ENCODE measurements around the gene CXCL10. TPM values are rescaled to one million over a fixed set of nuclear protein-coding genes. Genes with fewer than 3 reads are reported as not detected.
"Not testable (repeated sequence)": the region's sequence is repeated elsewhere in the genome, so short reads cannot be mapped to it uniquely, and the experiment has no call there.

The CXCL10 gene
- total RNA-seq, 2 experiments from 2014 or later = 2.1 to 3.0 TPM

DNA sequence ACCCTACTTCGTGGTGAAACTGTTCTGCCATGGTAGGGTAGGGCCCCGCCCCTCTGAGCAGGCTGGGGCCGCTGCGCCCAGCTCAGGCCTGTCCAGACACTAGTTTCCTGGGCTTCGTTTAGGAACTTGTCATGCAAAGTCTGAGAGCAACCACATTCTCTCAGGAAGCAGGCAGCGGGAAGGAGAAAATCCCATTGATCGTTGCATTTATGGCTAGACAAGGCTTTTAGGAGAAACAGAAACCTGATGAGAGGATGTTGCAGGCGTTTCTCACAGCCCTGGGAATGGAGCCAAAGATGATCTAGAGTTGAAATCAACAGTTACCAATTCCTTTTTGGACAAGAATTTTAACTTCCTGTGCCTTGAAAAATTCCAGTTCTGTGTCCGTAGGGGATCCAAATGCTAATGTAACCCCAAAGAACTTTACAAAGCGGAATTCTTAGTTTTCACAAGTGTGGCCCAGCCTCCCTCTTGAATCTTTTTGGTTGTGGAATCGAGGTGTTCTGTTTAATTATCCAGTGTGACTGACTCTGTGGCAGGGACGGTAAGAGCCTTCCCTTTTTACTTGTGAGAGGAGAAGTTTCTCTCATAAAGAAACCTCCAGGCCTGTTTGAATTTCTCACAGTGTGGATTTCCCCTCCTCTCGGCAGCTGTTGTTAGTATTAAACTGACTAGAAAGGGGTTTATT lies 11.5 kb downstream of the CXCL10 start:
- Mint-ChIP-seq H3K4me3 (no peak overlapping the region), H3K4me1 (peaks cover 4% of the 10 kb centered on the region), H3K36me3 (no peaks in the 10 kb centered on the region), H3K27me3 (peaks cover 9% of the 10 kb centered on the region), H3K27ac (no peak overlapping the region), H3K9me3 (no peaks in the 10 kb centered on the region)
- DNase-seq = no peak

DNA sequence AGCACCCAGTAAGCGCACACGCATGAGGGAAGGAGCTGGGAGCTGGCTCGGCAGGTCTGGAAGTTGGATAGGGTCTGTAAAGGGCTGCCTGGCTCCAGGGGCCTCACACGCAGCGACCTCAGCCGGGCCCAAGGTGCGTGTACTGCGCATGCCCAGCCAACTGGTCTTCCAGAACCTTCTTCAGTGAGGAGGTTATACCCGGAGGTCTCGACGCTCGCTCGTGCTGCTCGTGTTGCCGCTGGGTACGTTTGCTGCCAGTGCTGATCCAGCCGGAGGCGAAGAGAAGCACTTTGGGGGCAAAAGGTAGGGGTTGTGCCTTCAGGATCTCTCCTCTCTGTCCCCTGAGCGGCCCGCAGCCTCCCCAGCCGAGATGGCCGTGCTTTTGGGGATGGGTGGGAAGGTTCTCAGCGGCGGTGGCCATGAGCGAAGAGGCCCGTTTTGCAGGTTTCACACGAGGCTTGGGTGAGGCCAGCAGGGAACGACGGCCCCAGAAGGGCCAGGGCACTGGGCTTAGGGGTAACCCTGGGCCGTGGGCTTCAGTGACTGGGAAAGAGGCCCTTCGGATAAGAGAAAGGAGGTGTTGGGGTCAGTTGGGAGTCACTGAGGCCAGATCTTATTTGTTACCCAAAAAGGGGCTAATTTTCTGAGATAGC lies 12.2 kb downstream of the CXCL10 start:
- Mint-ChIP-seq H3K9me3 (no peaks in the 10 kb centered on the region), H3K36me3 (no peaks in the 10 kb centered on the region), H3K27ac (no peak overlapping the region), H3K4me1 (peaks cover 4% of the 10 kb centered on the region), H3K27me3 (peaks cover 11% of the 10 kb centered on the region), H3K4me3 (no peak overlapping the region)
- DNase-seq = no peak

DNA sequence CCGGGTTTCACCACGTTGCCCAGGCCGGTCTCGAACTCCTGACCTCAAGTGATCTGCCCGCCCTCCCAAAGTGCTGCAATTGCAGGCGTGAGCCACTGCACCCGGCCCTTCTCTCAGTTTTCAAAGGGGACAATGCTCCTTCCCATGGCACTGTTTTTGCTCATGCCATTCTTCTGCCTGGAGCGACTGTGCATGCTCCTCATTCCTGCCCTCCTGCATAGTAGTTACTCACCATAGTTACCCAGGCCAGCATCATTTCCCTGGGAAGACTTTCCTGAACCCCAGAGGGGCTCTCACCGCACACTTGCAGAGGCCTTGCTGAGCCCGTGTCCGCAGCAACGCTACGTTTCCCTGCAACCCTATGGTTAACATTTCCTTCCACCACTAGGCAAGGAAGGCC lies 12.7 kb downstream of the CXCL10 start:
- H3K9me3 Mint-ChIP-seq = no peaks in the 10 kb centered on the region
- no peak overlapping the region for H3K27ac Mint-ChIP-seq
- H3K36me3 Mint-ChIP-seq = no peaks in the 10 kb centered on the region
- H3K4me3 Mint-ChIP-seq = no peak overlapping the region
- no peak for DNase-seq
- H3K4me1 Mint-ChIP-seq = peaks cover 4% of the 10 kb centered on the region
- peaks cover 15% of the 10 kb centered on the region for H3K27me3 Mint-ChIP-seq

DNA sequence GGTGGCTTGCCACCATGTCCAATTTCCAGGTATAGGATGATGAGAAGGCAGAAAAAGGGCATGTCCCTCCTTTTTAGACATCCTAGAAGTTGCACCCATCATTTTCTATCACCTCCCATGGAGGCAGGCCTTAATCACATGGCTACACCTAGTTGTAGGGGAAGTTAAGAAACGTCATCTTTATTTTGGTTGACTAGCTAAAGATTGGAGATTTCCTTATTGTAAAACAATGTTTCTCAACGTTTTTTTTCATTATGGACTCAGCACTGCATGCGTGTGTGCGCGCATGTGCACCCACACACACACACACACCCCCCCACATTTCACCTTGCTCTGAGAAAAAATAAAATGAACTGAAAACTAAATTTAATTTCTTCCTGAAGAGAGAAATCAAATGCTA lies 14.0 kb downstream of the CXCL10 start:
- Mint-ChIP-seq H3K4me3 (no peak overlapping the region), H3K4me1 (peaks cover 6% of the 10 kb centered on the region), H3K9me3 (no peaks in the 10 kb centered on the region), H3K27ac (no peak overlapping the region), H3K36me3 (no peaks in the 10 kb centered on the region), H3K27me3 (peaks cover 15% of the 10 kb centered on the region)
- no peak for DNase-seq

DNA sequence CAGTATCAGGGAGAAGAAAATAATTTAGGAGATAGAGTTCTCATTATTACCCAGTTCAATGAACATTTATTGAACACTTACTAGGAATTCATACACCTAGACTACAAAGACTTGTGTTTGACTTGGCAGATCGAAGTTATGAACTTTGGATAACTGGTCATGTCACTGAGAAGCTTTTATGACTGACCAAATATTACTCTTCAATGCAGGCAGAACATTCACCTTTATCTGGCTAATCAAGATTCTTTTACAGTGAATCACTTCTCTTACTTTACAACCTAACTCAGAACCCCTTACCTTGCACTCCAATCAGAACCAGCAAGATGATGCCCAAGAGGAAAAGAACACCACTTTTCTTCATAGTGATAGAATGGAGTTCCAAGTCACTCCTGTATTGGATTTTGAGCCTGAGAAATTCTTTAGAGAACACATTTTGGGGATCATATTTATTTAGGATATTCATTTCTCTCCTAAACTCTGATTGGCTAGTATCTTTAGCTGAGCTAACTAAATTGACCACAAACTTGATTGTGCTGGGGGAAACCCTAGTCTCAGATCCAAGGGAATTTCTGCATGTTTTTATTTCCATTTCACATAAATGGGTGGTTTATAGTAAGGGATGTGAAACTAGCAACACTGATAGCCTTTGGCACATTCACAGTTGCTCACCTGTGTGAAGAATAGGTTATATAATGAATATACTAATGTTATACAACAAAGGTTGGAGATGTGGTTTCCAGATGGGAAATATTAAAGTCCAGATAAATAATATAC lies 16.0 kb downstream of the CXCL10 start, which contains the start of gene CXCL9:
Gene CXCL9 (minus strand): TSS at position 421 of the 774 bp plus-strand sequence. CDS start 60 bp downstream, at position 361.
- H3K4me1 Mint-ChIP-seq = peaks cover 14% of the 10 kb centered on the region
- DNase-seq = no peak
- H3K9me3 Mint-ChIP-seq = no peaks in the 10 kb centered on the region
- peaks cover 20% of the 10 kb centered on the region for H3K27me3 Mint-ChIP-seq
- no peaks in the 10 kb centered on the region for H3K36me3 Mint-ChIP-seq
- H3K4me3 Mint-ChIP-seq = no peak within 1 kb of the TSS
- no peak within 1 kb of the TSS for H3K27ac Mint-ChIP-seq

DNA sequence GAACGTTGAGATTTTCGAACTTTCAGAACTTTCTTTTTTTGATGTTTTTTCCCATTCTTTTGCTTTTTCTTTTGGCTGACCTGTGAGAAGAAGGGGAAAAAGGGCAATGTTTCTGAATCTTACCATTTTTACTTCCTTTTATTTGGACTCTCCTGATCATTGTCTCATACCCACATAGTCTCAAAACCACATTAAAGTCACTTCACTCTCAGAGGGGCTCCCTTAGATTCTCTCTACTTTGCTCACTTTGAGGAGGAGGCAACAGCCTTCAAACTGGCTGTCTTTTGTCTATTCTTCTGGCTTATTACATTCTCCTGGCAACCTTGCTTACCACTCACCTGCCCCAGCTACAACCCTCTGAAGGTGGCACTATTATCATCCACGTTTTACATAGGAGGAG lies 19.7 kb downstream of the CXCL10 start:
- Mint-ChIP-seq H3K4me3 (no peak overlapping the region), H3K27me3 (peaks cover 17% of the 10 kb centered on the region), H3K9me3 (no peaks in the 10 kb centered on the region), H3K4me1 (peaks cover 13% of the 10 kb centered on the region), H3K27ac (no peak overlapping the region), H3K36me3 (no peaks in the 10 kb centered on the region)
- DNase-seq = no peak

DNA sequence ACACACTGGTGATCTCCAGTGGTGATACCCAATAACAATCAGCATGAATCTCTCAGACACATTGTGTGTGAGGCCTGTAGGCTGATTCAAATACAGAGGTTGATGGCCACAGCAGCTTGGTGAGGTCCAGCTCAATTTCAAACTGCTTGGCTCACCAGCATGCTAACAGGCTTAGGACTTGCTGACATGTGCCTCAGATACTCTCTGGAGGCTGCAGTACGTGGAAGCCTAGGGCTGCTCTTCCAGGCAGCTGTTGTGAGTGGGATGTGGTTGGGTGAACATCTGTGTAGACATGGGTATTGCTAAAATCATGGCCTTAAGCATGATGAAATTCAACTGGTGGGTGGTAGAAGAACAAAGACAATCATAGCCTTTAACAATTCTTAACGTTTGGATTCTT lies 20.3 kb downstream of the CXCL10 start:
- H3K4me1 Mint-ChIP-seq = peaks cover 13% of the 10 kb centered on the region
- H3K9me3 Mint-ChIP-seq = no peaks in the 10 kb centered on the region
- no peak overlapping the region for H3K4me3 Mint-ChIP-seq
- H3K27ac Mint-ChIP-seq = no peak overlapping the region
- H3K36me3 Mint-ChIP-seq = no peaks in the 10 kb centered on the region
- peaks cover 14% of the 10 kb centered on the region for H3K27me3 Mint-ChIP-seq
- no peak for DNase-seq

DNA sequence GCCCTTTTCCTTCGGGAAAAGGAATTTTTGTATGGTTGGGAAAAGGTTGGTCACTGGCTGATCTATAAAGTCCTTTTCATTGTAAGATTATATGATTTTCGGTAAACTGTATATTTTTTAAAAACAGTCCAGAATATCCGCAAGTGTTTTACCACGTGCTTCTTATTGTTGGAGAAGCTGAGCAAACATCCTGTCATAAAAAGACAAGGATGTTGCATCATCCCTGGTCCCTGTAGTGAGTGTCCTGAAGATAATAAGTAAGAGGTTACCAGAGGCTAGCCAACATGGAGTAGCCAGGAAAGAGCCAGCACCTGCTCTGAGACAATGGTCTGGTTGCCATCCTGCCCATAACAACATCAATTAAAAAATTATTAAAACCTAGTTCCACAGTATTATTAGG lies 21.1 kb downstream of the CXCL10 start:
- no peak for DNase-seq
- no peaks in the 10 kb centered on the region for H3K9me3 Mint-ChIP-seq
- H3K4me3 Mint-ChIP-seq = no peak overlapping the region
- H3K36me3 Mint-ChIP-seq = no peaks in the 10 kb centered on the region
- no peak overlapping the region for H3K27ac Mint-ChIP-seq
- peaks cover 11% of the 10 kb centered on the region for H3K27me3 Mint-ChIP-seq
- H3K4me1 Mint-ChIP-seq = peaks cover 12% of the 10 kb centered on the region

DNA sequence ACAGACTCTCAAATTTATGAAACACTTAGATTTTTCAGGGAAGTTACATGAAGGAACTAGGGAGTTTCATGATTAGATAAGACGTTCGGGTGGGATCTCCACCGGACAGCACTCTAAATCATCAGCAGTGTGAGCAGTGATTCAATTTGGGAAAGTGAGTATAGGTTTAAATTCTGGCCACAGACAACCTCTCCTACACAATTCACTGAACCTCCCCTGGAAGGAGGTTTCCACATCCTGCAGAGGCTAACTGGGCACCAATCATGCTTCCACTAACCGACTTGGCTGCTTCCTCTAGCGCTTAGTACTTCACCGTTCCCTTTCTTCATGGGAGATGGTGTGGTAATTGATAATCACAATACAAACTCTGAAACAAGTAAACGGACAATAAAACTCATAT lies 21.6 kb downstream of the CXCL10 start:
- Mint-ChIP-seq H3K4me3 (no peak overlapping the region), H3K9me3 (no peaks in the 10 kb centered on the region), H3K27me3 (peaks cover 11% of the 10 kb centered on the region), H3K27ac (no peak overlapping the region), H3K36me3 (no peaks in the 10 kb centered on the region), H3K4me1 (peaks cover 11% of the 10 kb centered on the region)
- no peak for DNase-seq

DNA sequence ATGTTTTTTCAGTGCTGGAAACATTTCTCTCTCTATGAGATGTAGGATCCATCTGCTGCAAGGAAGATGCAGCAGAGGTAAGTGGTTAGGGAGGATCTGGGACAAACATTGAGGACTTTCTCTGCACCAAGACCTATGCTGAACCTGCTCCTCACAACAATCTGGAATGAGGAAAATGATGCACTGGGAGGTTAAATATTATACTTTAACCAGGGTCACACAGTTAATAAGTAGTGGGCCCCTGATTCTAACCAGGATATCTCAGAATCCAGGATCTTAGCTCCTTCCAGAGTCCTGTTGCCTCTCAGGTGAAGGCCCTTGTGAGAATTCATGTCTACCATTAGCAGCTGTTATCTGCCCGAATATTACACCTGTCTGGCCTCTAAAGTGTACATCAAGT lies 23.0 kb downstream of the CXCL10 start:
- no peak overlapping the region for H3K27ac Mint-ChIP-seq
- no peak for DNase-seq
- H3K4me3 Mint-ChIP-seq = no peak overlapping the region
- no peaks in the 10 kb centered on the region for H3K9me3 Mint-ChIP-seq
- H3K27me3 Mint-ChIP-seq = peaks cover 5% of the 10 kb centered on the region
- H3K4me1 Mint-ChIP-seq = peaks cover 11% of the 10 kb centered on the region
- no peaks in the 10 kb centered on the region for H3K36me3 Mint-ChIP-seq

DNA sequence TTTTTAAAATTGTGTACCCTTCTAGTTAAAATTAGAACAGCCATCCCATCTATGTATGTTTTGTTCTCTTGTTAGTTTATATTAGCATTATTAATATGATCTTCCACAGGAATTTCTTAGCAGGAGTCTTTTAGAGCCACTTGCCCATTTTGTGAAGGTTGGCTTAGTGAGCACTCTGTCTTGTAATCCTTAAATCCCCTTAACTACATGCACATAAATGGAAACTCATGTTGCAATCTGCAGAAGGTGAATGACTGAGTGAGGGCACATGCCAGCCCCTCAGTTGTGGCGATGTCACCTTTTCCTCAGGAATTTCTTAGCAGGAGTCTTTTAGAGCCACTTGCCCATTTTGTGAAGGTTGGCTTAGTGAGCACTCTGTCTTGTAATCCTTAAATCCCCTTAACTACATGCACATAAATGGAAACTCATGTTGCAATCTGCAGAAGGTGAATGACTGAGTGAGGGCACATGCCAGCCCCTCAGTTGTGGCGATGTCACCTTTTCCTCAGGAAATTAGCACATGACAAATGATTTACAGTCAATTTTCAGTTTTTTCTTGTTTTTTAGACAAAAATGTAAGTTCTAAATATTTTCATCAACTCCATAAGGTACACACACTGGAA lies 24.7 kb downstream of the CXCL10 start:
- not testable (repeated sequence) for H3K36me3 Mint-ChIP-seq, H3K27ac Mint-ChIP-seq, H3K27me3 Mint-ChIP-seq, DNase-seq, H3K4me3 Mint-ChIP-seq, H3K9me3 Mint-ChIP-seq, H3K4me1 Mint-ChIP-seq

DNA sequence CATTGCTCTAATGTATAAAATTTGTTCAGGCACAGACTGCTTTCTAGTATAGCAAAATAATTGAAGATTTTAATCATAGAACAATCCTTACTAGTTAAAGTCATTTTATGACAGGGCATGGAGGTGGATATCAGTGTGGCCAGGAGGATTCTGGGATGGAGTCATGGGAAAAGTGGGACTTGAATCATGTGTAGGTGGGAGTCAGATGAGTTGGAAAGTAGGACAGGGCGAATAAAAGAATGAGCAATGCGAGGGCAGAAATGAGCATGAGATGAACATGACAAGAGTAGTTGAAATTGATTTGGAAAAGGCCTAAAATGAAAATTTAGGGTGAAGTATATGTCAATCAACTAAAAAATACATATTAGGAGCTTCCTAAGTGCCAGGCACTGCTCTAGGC lies 25.4 kb downstream of the CXCL10 start:
- DNase-seq = no peak
- Mint-ChIP-seq H3K27ac (no peak overlapping the region), H3K4me3 (no peak overlapping the region), H3K36me3 (no peaks in the 10 kb centered on the region), H3K9me3 (no peaks in the 10 kb centered on the region), H3K4me1 (peaks cover 2% of the 10 kb centered on the region), H3K27me3 (peaks cover 6% of the 10 kb centered on the region)

DNA sequence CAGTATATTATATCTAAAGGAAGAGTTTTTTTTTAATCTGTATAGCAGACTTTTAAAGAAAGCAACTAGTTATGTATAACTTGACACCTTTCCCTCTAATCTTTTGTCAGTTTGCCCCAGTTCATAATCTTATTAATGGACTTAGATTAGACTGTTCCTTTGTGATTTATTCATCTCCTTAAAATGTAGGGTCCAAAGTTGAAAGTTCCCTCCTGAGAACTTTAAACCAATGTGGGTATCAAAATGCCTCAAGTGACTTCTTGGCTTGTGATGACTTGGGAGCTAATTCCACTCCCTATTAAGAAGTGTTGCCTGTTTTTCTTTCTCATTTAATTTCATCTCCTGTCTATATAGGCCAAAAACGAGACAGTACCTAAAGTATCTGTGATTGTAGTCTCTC lies 26.2 kb downstream of the CXCL10 start:
- Mint-ChIP-seq H3K4me3 (no peak overlapping the region), H3K27ac (no peak overlapping the region), H3K9me3 (no peaks in the 10 kb centered on the region), H3K4me1 (peaks cover 2% of the 10 kb centered on the region), H3K27me3 (peaks cover 6% of the 10 kb centered on the region), H3K36me3 (no peaks in the 10 kb centered on the region)
- no peak for DNase-seq

DNA sequence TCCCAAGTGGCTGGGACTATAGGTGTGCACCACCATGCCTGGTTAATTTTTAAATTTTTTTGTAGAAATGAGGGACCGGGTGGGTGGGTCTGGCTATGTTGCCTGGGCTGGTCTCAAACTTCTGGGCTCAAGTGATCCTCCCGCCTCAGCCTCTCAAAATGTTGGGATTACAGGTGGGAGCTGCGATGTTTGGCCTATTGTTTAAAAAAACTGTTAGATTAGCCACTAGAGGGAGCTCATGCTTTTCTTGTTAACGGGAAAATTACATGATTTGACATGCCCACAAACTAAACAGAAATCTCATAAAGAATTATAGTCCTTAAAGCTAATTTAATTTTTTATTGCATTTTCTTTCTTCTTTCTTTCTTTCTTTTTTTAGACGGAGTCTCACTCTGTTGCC lies 27.6 kb downstream of the CXCL10 start:
- no peak overlapping the region for H3K4me3 Mint-ChIP-seq
- H3K27me3 Mint-ChIP-seq = peaks cover 6% of the 10 kb centered on the region
- H3K36me3 Mint-ChIP-seq = no peaks in the 10 kb centered on the region
- H3K27ac Mint-ChIP-seq = no peak overlapping the region
- no peak for DNase-seq
- peaks cover 5% of the 10 kb centered on the region for H3K4me1 Mint-ChIP-seq
- H3K9me3 Mint-ChIP-seq = no peaks in the 10 kb centered on the region

DNA sequence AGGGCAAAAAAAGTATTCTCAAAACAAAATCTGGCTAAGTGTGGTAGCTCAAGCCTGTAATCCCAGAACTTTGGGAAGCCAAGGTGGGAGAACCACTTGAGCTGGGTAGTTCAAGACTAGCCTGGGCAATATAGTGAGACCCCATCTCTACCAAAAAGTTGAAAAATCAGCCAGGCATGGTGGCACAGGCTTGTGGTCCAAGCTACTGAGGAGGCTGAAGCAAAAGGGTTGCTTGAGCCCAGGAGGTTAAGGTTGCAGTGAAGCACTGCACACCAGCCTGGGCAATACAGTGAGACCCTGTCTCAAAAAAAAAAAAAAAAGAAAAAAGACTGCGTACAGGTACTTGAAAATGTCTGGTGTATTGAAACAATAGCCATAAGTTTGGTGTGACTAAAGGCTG lies 30.8 kb downstream of the CXCL10 start:
- no peaks in the 10 kb centered on the region for H3K9me3 Mint-ChIP-seq
- DNase-seq = no peak
- H3K36me3 Mint-ChIP-seq = peaks cover 20% of the 10 kb centered on the region
- H3K27me3 Mint-ChIP-seq = peaks cover 6% of the 10 kb centered on the region
- H3K27ac Mint-ChIP-seq = no peak overlapping the region
- H3K4me1 Mint-ChIP-seq = peaks cover 25% of the 10 kb centered on the region
- no peak overlapping the region for H3K4me3 Mint-ChIP-seq

All from activated naive CD8-positive, alpha-beta T cell treated with anti-CD3 and anti-CD28 coated beads for 36 hours (primary cell).